ENCODE results near the gene GGT5. TPM values are rescaled to one million over a fixed set of nuclear protein-coding genes. Genes with fewer than 3 reads are reported as not detected.
"Not testable (repeated sequence)": the region's sequence is repeated elsewhere in the genome, so short reads cannot be mapped to it uniquely, and the experiment has no call there.

Gene GGT5
- total and polyA plus RNA-seq, 9 donors = 4.6 to 34.0 (median 21.4) TPM

DNA sequence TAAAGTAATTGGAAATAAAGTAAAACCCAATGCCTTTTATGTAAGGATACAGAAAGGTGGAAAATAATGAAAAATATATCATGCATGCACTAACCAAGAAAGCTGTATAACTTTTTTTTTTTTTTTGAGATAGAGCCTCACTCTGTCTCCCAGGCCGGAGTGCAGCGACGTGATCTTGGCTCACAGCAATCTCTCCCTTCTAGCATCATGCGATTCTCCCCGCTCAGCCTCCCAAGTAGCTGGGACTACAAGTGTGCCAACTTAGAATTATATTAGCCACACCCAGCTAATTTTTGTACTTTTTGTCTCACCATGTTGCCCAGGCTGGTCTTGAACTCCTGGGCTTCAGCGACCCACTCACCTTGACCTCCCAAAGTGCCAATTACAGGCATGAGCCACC, 4.5 kb downstream of the GGT5 start:
- intact Hi-C loops (cut with DNase I) = loop anchor here in 1 of 4 donors (5.0 kb wide), 1 partner anchor 53 kb away; no protein-coding TSS in a partner anchor
- H3K4me3 ChIP-seq = no peak overlapping the region
- WGBS, 3 donors = 73 to 82% (median 78%) methylated on average over 6 of the region's 6 CpGs
- H3K36me3 ChIP-seq = no peaks in the 10 kb centered on the region
- H3K9me3 ChIP-seq = no peaks in the 10 kb centered on the region
- peaks cover 14% of the 10 kb centered on the region for H3K4me1 ChIP-seq (ENCODE audit: insufficient read depth)
- no peak for DNase-seq
- H3K27ac ChIP-seq = no peak overlapping the region
- no peaks in the 10 kb centered on the region for H3K27me3 ChIP-seq
- TF ChIP-seq POLR2A (IDR thresholded peaks at IDR 0.05) = no peak
- TF ChIP-seq EP300 (IDR thresholded peaks at IDR 0.05) = no peak
- TF ChIP-seq, protein P1, sequence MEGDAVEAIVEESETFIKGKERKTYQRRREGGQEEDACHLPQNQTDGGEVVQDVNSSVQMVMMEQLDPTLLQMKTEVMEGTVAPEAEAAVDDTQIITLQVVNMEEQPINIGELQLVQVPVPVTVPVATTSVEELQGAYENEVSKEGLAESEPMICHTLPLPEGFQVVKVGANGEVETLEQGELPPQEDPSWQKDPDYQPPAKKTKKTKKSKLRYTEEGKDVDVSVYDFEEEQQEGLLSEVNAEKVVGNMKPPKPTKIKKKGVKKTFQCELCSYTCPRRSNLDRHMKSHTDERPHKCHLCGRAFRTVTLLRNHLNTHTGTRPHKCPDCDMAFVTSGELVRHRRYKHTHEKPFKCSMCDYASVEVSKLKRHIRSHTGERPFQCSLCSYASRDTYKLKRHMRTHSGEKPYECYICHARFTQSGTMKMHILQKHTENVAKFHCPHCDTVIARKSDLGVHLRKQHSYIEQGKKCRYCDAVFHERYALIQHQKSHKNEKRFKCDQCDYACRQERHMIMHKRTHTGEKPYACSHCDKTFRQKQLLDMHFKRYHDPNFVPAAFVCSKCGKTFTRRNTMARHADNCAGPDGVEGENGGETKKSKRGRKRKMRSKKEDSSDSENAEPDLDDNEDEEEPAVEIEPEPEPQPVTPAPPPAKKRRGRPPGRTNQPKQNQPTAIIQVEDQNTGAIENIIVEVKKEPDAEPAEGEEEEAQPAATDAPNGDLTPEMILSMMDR (IDR thresholded peaks at IDR 0.05) = no peak

- H3K4me3 ChIP-seq; H3K27ac ChIP-seq; DNase-seq; H3K4me1 ChIP-seq (ENCODE audit: insufficient read depth); H3K9me3 ChIP-seq; H3K36me3 ChIP-seq; intact Hi-C loops (cut with DNase I); H3K27me3 ChIP-seq: not testable (repeated sequence)
- 91 to 93% (median 92%) methylated on average over 13 of the region's 13 CpGs for WGBS, 3 donors
Measured at GRCh38 chr22:24238101-24238694, 6.7 kb downstream of the GGT5 start.

- no peaks in the 10 kb centered on the region for H3K4me1 ChIP-seq (ENCODE audit: insufficient read depth)
- no peaks in the 10 kb centered on the region for H3K36me3 ChIP-seq
- no peak for DNase-seq
- H3K27me3 ChIP-seq = no peaks in the 10 kb centered on the region
- TF ChIP-seq POLR2A (IDR thresholded peaks at IDR 0.05) (no peak), EP300 (IDR thresholded peaks at IDR 0.05) (no peak)
- TF ChIP-seq, protein P1 (IDR thresholded peaks at IDR 0.05) = no peak
- no peaks in the 10 kb centered on the region for H3K9me3 ChIP-seq
- H3K4me3 ChIP-seq = no peak overlapping the region
- intact Hi-C loops (cut with DNase I) = no loop called here
- H3K27ac ChIP-seq = no peak overlapping the region
- 83 to 85% (median 83%) methylated on average over 4 of the region's 4 CpGs for WGBS, 3 donors
Measured at GRCh38 chr22:24236656-24237055, 8.2 kb downstream of the GGT5 start.

GRCh38 chr22:24235315-24235714, 9.6 kb downstream of the GGT5 start:
- TF ChIP-seq, protein P1 (IDR thresholded peaks at IDR 0.05) = no peak
- TF ChIP-seq EP300 (IDR thresholded peaks at IDR 0.05) = no peak
- TF ChIP-seq POLR2A (IDR thresholded peaks at IDR 0.05) = no peak
- WGBS, 3 donors = 94 to 95% (median 94%) methylated on average over 4 of the region's 4 CpGs
- H3K4me1 ChIP-seq (ENCODE audit: insufficient read depth) = no peaks in the 10 kb centered on the region
- no peak overlapping the region for H3K4me3 ChIP-seq
- no peak for DNase-seq
- intact Hi-C loops (cut with DNase I) = no loop called here
- no peaks in the 10 kb centered on the region for H3K36me3 ChIP-seq
- no peaks in the 10 kb centered on the region for H3K27me3 ChIP-seq
- H3K9me3 ChIP-seq = no peaks in the 10 kb centered on the region
- H3K27ac ChIP-seq = no peak overlapping the region

- no peak for TF ChIP-seq POLR2A (IDR thresholded peaks at IDR 0.05)
- TF ChIP-seq, protein P1 (IDR thresholded peaks at IDR 0.05) = no peak
- TF ChIP-seq EP300 (IDR thresholded peaks at IDR 0.05) = no peak
- 92 to 94% (median 94%) methylated on average over 13 to 14 of the region's 14 CpGs for WGBS, 3 donors
- no peaks in the 10 kb centered on the region for H3K9me3 ChIP-seq
- no peak overlapping the region for H3K27ac ChIP-seq
- no peak for DNase-seq
- no peaks in the 10 kb centered on the region for H3K36me3 ChIP-seq
- no peak overlapping the region for H3K4me3 ChIP-seq
- H3K27me3 ChIP-seq = no peaks in the 10 kb centered on the region
- H3K4me1 ChIP-seq (ENCODE audit: insufficient read depth) = no peaks in the 10 kb centered on the region
- intact Hi-C loops (cut with DNase I) = no loop called here
Measured at GRCh38 chr22:24233816-24234215, 11.1 kb downstream of the GGT5 start.
